PC-3 (cell line): ENCODE data around the gene ZNF277. TPM values are rescaled to one million over a fixed set of nuclear protein-coding genes. Genes with fewer than 3 reads are reported as not detected.
"Not testable (repeated sequence)": the region's sequence is repeated elsewhere in the genome, so short reads cannot be mapped to it uniquely, and the experiment has no call there.

Experiments used
- ATAC-seq: fragments of 200-7000 bp; cut with Tn5 transposase; 2 replicates; pipeline ENCODE4 v1.9.1; 2020; ENCODE audit warnings: mild to moderate bottlenecking, moderate library complexity
- BruUV-seq: library from RNA; stranded (reverse); fragments of 400-500 nt; replicated peaks from 2 replicates; lab custom pipeline; 2021; lab: Mats Ljungman, UMichigan
- CTCF ChIA-PET: fragments of 300-600 bp; sonication (Branson Sonifier 250); formaldehyde crosslinking; loops from one replicate; lab custom pipeline; 2022; ENCODE audit warnings: antibody characterized with exemption; lab: Charles Lee
- POLR2A ChIA-PET: fragments of 300-600 bp; sonication (Branson Sonifier 250); formaldehyde crosslinking; loops from one replicate; lab custom pipeline; 2022; ENCODE audit warnings: antibody characterized with exemption; ENCODE audit not compliant: unreplicated experiment; lab: Charles Lee
- DNase-seq: peaks from one replicate; pipeline ENCODE4 v3.0.0-alpha.2; 2015
- H2AFZ ChIP-seq: fragments of 300-600 bp; sonication (generic); 2 replicates; pipeline ENCODE4 v1.6.0; 2016; ENCODE audit warnings: antibody characterized with exemption, low read length
- H3F3A ChIP-seq: fragments of 300-600 bp; sonication (generic); one replicate; pipeline ENCODE4 v1.6.0; 2017; ENCODE audit warnings: antibody characterized with exemption, low read length, control low read depth, mild to moderate bottlenecking; ENCODE audit not compliant: unreplicated experiment
- H3K27ac ChIP-seq: fragments of 300-600 bp; sonication (generic); 2 replicates; pipeline ENCODE4 v1.5.1; 2016; ENCODE audit warnings: mild to moderate bottlenecking, low read length
- H3K27me3 ChIP-seq: fragments of 300-600 bp; sonication (generic); 2 replicates; pipeline ENCODE4 v1.6.1; 2016; ENCODE audit warnings: low read length, mixed read lengths
- H3K36me3 ChIP-seq: fragments of 300-600 bp; sonication (generic); 2 replicates; pipeline ENCODE4 v1.6.1; 2016; ENCODE audit warnings: low read depth, mixed run types, low read length, mixed read lengths
- H3K4me1 ChIP-seq: fragments of 300-600 bp; sonication (generic); 2 replicates; pipeline ENCODE4 v1.5.1; 2016; ENCODE audit warnings: low read length; ENCODE audit not compliant: insufficient read depth
- H3K4me2 ChIP-seq: fragments of 300-600 bp; sonication (generic); 2 replicates; pipeline ENCODE4 v1.6.0; 2016; ENCODE audit warnings: low read length
- H3K4me3 ChIP-seq: fragments of 300-600 bp; sonication (generic); 2 replicates; pipeline ENCODE4 v1.5.1; 2016; ENCODE audit warnings: mild to moderate bottlenecking, low read length, mixed read lengths
- H3K79me2 ChIP-seq: fragments of 300-600 bp; sonication (generic); 2 replicates; pipeline ENCODE4 v1.6.1; 2017; ENCODE audit warnings: low read length, mixed read lengths
- H3K9ac ChIP-seq: fragments of 300-600 bp; sonication (generic); 2 replicates; pipeline ENCODE4 v1.6.0; 2016; ENCODE audit warnings: mild to moderate bottlenecking, low read length
- H3K9me2 ChIP-seq: fragments of 300-600 bp; sonication (generic); replicated peaks from 2 replicates; pipeline ENCODE4 v1.6.1; 2016; ENCODE audit warnings: mixed run types, low read length, mixed read lengths
- H3K9me3 ChIP-seq: fragments of 300-600 bp; sonication (generic); 2 replicates; pipeline ENCODE4 v1.6.1; 2016; ENCODE audit warnings: low read length, mixed read lengths
- H4K20me1 ChIP-seq: fragments of 300-600 bp; sonication (generic); 2 replicates; pipeline ENCODE4 v1.6.1; 2016; ENCODE audit warnings: low read length, mixed read lengths
- EZH2phosphoT487 ChIP-seq: fragments of 300-600 bp; sonication (generic); IDR thresholded peaks from 2 replicates; pipeline ENCODE4 v1.6.1; 2018; ENCODE audit warnings: mild to moderate bottlenecking, antibody characterized with exemption, low read length, borderline replicate concordance
- intact Hi-C: fragments of 100-400 bp; cut with micrococcal nuclease; formaldehyde crosslinking; loops from 2 replicates; pipeline ENCODE4 v1.9.0; 2023
- total RNA-seq: library from RNA; depleted of rRNA; stranded (reverse); fragments of >200 nt; gene quantifications from 2 replicates; pipeline ENCODE4 v1.2.3, GENCODE V29; 2014; rRNA removed

ZNF277 gene
- total RNA-seq, 1 experiment from 2014 or later = 14.0 TPM

GRCh38 chr7:112391841-112392286 lies 185.4 kb downstream of the ZNF277 start:
- H3K9me3 ChIP-seq, H3K27me3 ChIP-seq, H3K36me3 ChIP-seq, H3F3A ChIP-seq, H3K9me2 ChIP-seq, H3K79me2 ChIP-seq, CTCF ChIA-PET, H3K4me1 ChIP-seq, H4K20me1 ChIP-seq: not testable (repeated sequence)
- POLR2A ChIA-PET = interaction anchor here (0.7 kb wide), 1 partner anchor 57 kb away, joined by 5 read pairs; no protein-coding TSS in a partner anchor
- peak overlapping the region; percentile 69 for H2AFZ ChIP-seq
- H3K4me2 ChIP-seq = peak overlapping the region; percentile 73
- TSS peak; percentile 58 for BruUV-seq
- H3K27ac ChIP-seq = peak overlapping the region; percentile 23; the same call in 1 of the 2 replicates
- peak; percentile 80 for TF ChIP-seq EZH2phosphoT487
- H3K9ac ChIP-seq = peak overlapping the region; percentile 50
- intact Hi-C loops = loop anchor here (5.0 kb wide), 1 partner anchor 185 kb away; the partner anchor contains the start of genes DOCK4 and ZNF277
- peak; percentile 58 for DNase-seq
- peak overlapping the region; percentile 58 for H3K4me3 ChIP-seq
- ATAC-seq = peak; percentile 77

Other genes starting within 250 kb of the ZNF277 start
- 21.8 and 25.4 TPM in 2 replicates for gene DOCK4, start 296 bp upstream of the ZNF277 start, total RNA-seq
- gene IFRD1, start 243.8 kb downstream of the ZNF277 start, total RNA-seq = 72.6 and 73.4 TPM in 2 replicates